HCT116 (cell line): ENCODE measurements around the gene CENPP. TPM values are rescaled to one million over a fixed set of nuclear protein-coding genes. Genes with fewer than 3 reads are reported as not detected.

ENCODE experiments used
- ATAC-seq: fragments of 200-7000 bp; cut with Tn5 transposase; 2 replicates; pipeline ENCODE4 v1.9.1; 2020; ENCODE audit warnings: mild to moderate bottlenecking, moderate library complexity
- BruUV-seq: library from RNA; stranded (reverse); fragments of 400-500 nt; replicated peaks from 2 replicates; lab custom pipeline; 2021; lab: Mats Ljungman, UMichigan
- CTCF ChIA-PET: fragments of 300-600 bp; sonication (Branson Sonifier 250); formaldehyde crosslinking; loops from one replicate; lab custom pipeline; 2021; ENCODE audit warnings: antibody characterized with exemption; lab: Charles Lee
- POLR2A ChIA-PET: fragments of 300-600, 350-600 bp; sonication (Branson Sonifier 250); formaldehyde crosslinking; loops from one replicate; lab custom pipeline; 2021; ENCODE audit warnings: antibody characterized with exemption; lab: Charles Lee
- RAD21 ChIA-PET, 2 experiments: fragments of 300-600 bp; sonication (Branson Sonifier 250); formaldehyde crosslinking; loops; one replicate each; lab custom pipeline; 2023; ENCODE audit warnings: low total read pairs in 2 of 2; ENCODE audit not compliant: uncharacterized antibody in 2 of 2, unreplicated experiment in 2 of 2, low non-redundant PET in 1 of 2; lab: Charles Lee
- DNase-seq: peaks from one replicate; pipeline ENCODE4 v3.0.0-alpha.2; 2010; ENCODE audit warnings: low read depth, low spot score
- H2AFZ ChIP-seq: fragments of 200-600 bp; shearing (Covaris generic), sonication (generic); 2 replicates; pipeline ENCODE4 v1.6.1; 2017; ENCODE audit warnings: low read depth, mixed run types, mixed read lengths, antibody characterized with exemption, low read length; ENCODE audit not compliant: poor library complexity, severe bottlenecking
- H3K27ac ChIP-seq: 2 replicates; pipeline ENCODE4 v1.5.1; 2012; ENCODE audit warnings: low read depth, low read length
- H3K27me3 ChIP-seq: fragments of 200-600 bp; sonication (generic); 2 replicates; pipeline ENCODE4 v1.6.1; 2016; ENCODE audit warnings: mixed run types, low read length, mixed read lengths; ENCODE audit not compliant: insufficient read depth
- H3K36me3 ChIP-seq, 2 experiments: fragments of 200-500 bp in 1 of 2; fragments of 200-600 bp in 1 of 2; sonication (Bioruptor generic) in 1 of 2; sonication (generic) in 1 of 2; 2 replicates each; pipeline versions ENCODE4 v1.5.1 to v1.6.1; 2014 to 2016; ENCODE audit warnings: low read length in 2 of 2, inconsistent platforms in 1 of 2, mixed read lengths in 1 of 2, mixed run types in 1 of 2; ENCODE audit not compliant: insufficient read depth in 2 of 2, control insufficient read depth in 1 of 2
- H3K4me1 ChIP-seq, 2 experiments: fragments of 200-600 bp in 1 of 2; sonication (generic) in 1 of 2; 2 replicates each; pipeline versions ENCODE4 v1.5.1 to v1.6.1; 2012 to 2017; ENCODE audit warnings: low read length in 2 of 2, inconsistent platforms in 1 of 2, mild to moderate bottlenecking in 1 of 2, mixed read lengths in 1 of 2, mixed run types in 1 of 2, moderate library complexity in 1 of 2; ENCODE audit not compliant: insufficient read depth in 2 of 2, control insufficient read depth in 1 of 2
- H3K4me2 ChIP-seq: fragments of 200-600 bp; sonication (generic); 2 replicates; pipeline ENCODE4 v1.6.1; 2017; ENCODE audit warnings: mixed run types, low read length, mixed read lengths
- H3K4me3 ChIP-seq, 2 experiments: fragments of 200-600 bp in 1 of 2; sonication (generic) in 1 of 2; replicated peaks in 1 of 2; 2 replicates each; pipeline ENCODE4 v1.5.1; 2011 to 2016; ENCODE audit warnings: low read length in 2 of 2, control low read depth in 1 of 2, low read depth in 1 of 2, mild to moderate bottlenecking in 1 of 2, mixed read lengths in 1 of 2, mixed run types in 1 of 2
- H3K79me2 ChIP-seq: fragments of 200-600 bp; sonication (generic); 2 replicates; pipeline ENCODE4 v1.6.1; 2017; ENCODE audit warnings: mild to moderate bottlenecking, mixed run types, low read length, moderate library complexity, mixed read lengths; ENCODE audit not compliant: insufficient read depth
- H3K9ac ChIP-seq: fragments of 200-600 bp; sonication (generic); 2 replicates; pipeline ENCODE4 v1.6.1; 2016; ENCODE audit warnings: low read length, mixed read lengths
- H3K9me2 ChIP-seq: fragments of 200-600 bp; sonication (generic), shearing (Covaris generic); 2 replicates; pipeline ENCODE4 v1.6.1; 2017; ENCODE audit warnings: mixed run types, mild to moderate bottlenecking, moderate library complexity; ENCODE audit not compliant: insufficient read depth
- H3K9me3 ChIP-seq, 2 experiments: fragments of 200-500 bp in 1 of 2; fragments of 200-600 bp in 1 of 2; sonication (Bioruptor generic) in 1 of 2; sonication (generic) in 1 of 2; 2 replicates each; pipeline ENCODE4 v1.6.1; 2014 to 2017; ENCODE audit warnings: low read length in 2 of 2, mixed read lengths in 2 of 2, inconsistent platforms in 1 of 2, low read depth in 1 of 2, mild to moderate bottlenecking in 1 of 2, mixed run types in 1 of 2, moderate library complexity in 1 of 2; ENCODE audit not compliant: control insufficient read depth in 1 of 2, insufficient read depth in 1 of 2
- H4K20me1 ChIP-seq: fragments of 200-600 bp; sonication (generic), shearing (Covaris generic); 2 replicates; pipeline ENCODE4 v1.6.1; 2017; ENCODE audit warnings: mixed run types, mild to moderate bottlenecking, moderate library complexity; ENCODE audit not compliant: insufficient read depth
- EZH2 ChIP-seq: fragments of 200-600 bp; sonication (generic); IDR thresholded peaks from 2 replicates; pipeline ENCODE4 v1.6.1; 2017; ENCODE audit warnings: antibody characterized with exemption, mixed run types
- EZH2phosphoT487 ChIP-seq: fragments of 200-600 bp; IDR thresholded peaks from 2 replicates; pipeline ENCODE4 v1.6.1; 2018; ENCODE audit warnings: antibody characterized with exemption, borderline replicate concordance
- FOSL1 ChIP-seq: IDR thresholded peaks from 2 replicates; pipeline ENCODE4 v1.6.1; 2012; ENCODE audit warnings: low read depth
- POLR2A ChIP-seq: IDR thresholded peaks from 2 replicates; pipeline ENCODE4 v1.7.0; 2011; ENCODE audit warnings: borderline replicate concordance; ENCODE audit not compliant: insufficient read depth, insufficient read length; ENCODE audit errors: extremely low read depth
- POLR2AphosphoS5 ChIP-seq: IDR thresholded peaks from 2 replicates; pipeline ENCODE4 v1.6.1; 2011; ENCODE audit warnings: mild to moderate bottlenecking, low read depth, low read length, moderate library complexity
- RAD21 ChIP-seq: IDR thresholded peaks from 2 replicates; pipeline ENCODE4 v1.6.1; 2012; ENCODE audit warnings: low read depth, mild to moderate bottlenecking
- SIN3A ChIP-seq: IDR thresholded peaks from 2 replicates; pipeline ENCODE4 v1.6.1; 2012; ENCODE audit warnings: low read depth
- intact Hi-C: fragments of 100-400 bp; cut with micrococcal nuclease; formaldehyde crosslinking; loops from 2 replicates; pipeline ENCODE4 v1.10.0; 2022
- total RNA-seq: library from RNA; stranded (reverse); gene quantifications from one replicate; pipeline ENCODE4 v1.2.1, GENCODE V29; 2021; ENCODE audit not compliant: unreplicated experiment
- TF ChIP-seq, protein P1 (sequence below): IDR thresholded peaks from 2 replicates; pipeline ENCODE4 v1.6.1; 2012; ENCODE audit warnings: low read depth
- TF ChIP-seq, protein P2 (sequence below): IDR thresholded peaks from 2 replicates; pipeline ENCODE4 v1.6.1; 2012

CENPP gene
- total RNA-seq, 1 experiment from 2014 or later: 7.0 TPM

DNA sequence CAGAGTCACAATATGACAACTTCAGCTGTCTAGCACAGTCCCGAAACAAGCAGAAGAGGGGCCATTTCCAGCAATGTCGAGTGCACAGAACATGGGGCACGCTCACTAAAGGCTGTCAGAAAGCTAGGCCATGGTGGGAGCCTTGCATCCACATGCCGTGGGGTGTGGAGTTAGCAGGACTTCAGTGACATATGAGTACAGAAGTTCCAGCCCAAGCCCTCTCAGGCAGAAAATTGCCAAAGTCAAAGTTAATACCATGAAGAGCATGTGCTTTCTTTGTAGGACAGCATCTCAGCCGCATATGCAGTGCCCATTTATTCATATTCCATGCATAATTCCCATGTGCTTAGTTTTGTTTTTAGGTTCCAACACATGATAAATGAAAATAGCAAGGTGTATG is 183.3 kb downstream of the CENPP start:
- CTCF ChIA-PET: no interaction called here
- BruUV-seq: no TSS peak
- H3K36me3 ChIP-seq: no peaks in the 10 kb centered on the region

More for the DNA sequence above, 183.3 kb downstream of the CENPP start:
- Histone ChIP-seq H3K27me3 (no peaks in the 10 kb centered on the region), H2AFZ (no peak overlapping the region), H3K9ac (no peak overlapping the region), H3K4me3 (no peak overlapping the region), H3K9me3 (no peaks in the 10 kb centered on the region), H3K79me2 (no peaks in the 10 kb centered on the region), H3K27ac (no peak overlapping the region), H3K9me2 (no peaks in the 10 kb centered on the region), H3K4me1 (peaks cover 0 to 11% of the 10 kb centered on the region in 2 experiments; a peak in 3 of 4 replicates), H4K20me1 (no peaks in the 10 kb centered on the region), H3K4me2 (no peak overlapping the region)
- intact Hi-C loops: no loop called here
- DNase-seq: no peak
- ATAC-seq: no peak
- no peak for TF ChIP-seq SIN3A
- TF ChIP-seq, protein P1, sequence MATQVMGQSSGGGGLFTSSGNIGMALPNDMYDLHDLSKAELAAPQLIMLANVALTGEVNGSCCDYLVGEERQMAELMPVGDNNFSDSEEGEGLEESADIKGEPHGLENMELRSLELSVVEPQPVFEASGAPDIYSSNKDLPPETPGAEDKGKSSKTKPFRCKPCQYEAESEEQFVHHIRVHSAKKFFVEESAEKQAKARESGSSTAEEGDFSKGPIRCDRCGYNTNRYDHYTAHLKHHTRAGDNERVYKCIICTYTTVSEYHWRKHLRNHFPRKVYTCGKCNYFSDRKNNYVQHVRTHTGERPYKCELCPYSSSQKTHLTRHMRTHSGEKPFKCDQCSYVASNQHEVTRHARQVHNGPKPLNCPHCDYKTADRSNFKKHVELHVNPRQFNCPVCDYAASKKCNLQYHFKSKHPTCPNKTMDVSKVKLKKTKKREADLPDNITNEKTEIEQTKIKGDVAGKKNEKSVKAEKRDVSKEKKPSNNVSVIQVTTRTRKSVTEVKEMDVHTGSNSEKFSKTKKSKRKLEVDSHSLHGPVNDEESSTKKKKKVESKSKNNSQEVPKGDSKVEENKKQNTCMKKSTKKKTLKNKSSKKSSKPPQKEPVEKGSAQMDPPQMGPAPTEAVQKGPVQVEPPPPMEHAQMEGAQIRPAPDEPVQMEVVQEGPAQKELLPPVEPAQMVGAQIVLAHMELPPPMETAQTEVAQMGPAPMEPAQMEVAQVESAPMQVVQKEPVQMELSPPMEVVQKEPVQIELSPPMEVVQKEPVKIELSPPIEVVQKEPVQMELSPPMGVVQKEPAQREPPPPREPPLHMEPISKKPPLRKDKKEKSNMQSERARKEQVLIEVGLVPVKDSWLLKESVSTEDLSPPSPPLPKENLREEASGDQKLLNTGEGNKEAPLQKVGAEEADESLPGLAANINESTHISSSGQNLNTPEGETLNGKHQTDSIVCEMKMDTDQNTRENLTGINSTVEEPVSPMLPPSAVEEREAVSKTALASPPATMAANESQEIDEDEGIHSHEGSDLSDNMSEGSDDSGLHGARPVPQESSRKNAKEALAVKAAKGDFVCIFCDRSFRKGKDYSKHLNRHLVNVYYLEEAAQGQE: no peak
- TF ChIP-seq, protein P2, sequence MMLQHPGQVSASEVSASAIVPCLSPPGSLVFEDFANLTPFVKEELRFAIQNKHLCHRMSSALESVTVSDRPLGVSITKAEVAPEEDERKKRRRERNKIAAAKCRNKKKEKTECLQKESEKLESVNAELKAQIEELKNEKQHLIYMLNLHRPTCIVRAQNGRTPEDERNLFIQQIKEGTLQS: no peak
- TF ChIP-seq POLR2AphosphoS5: no peak
- TF ChIP-seq EZH2phosphoT487: no peak
- TF ChIP-seq FOSL1: no peak
- TF ChIP-seq RAD21: no peak
- TF ChIP-seq EZH2: no peak
- no peak for TF ChIP-seq POLR2A
- ChIA-PET RAD21 (no interaction called here), POLR2A (no interaction called here)
